B cell (primary cell): ENCODE measurements around the gene ZNF784.

ENCODE experiments used
- CTCF ChIP-seq: fragments of 200-600 bp; IDR thresholded peaks from one replicate; pipeline ENCODE4 v1.8.0; 2022; ENCODE audit warnings: antibody characterized with exemption, mild to moderate bottlenecking
- EZH2 ChIP-seq: IDR thresholded peaks from 2 replicates; pipeline ENCODE4 v1.6.1; 2012; ENCODE audit warnings: borderline replicate concordance, low read depth, mild to moderate bottlenecking, moderate library complexity, low read length; ENCODE audit not compliant: insufficient read depth, poor library complexity, severe bottlenecking

- no peak for TF ChIP-seq CTCF
- no peak for TF ChIP-seq EZH2
Observed at GRCh38 chr19:55667006-55667381, 42.6 kb upstream of the ZNF784 start.
